ENCODE data around the gene CLCN4. TPM values are rescaled to one million over a fixed set of nuclear protein-coding genes. Genes with fewer than 3 reads are reported as not detected.

Gene CLCN4
- total RNA-seq, 2 experiments from 2014 or later, result not detected

DNA sequence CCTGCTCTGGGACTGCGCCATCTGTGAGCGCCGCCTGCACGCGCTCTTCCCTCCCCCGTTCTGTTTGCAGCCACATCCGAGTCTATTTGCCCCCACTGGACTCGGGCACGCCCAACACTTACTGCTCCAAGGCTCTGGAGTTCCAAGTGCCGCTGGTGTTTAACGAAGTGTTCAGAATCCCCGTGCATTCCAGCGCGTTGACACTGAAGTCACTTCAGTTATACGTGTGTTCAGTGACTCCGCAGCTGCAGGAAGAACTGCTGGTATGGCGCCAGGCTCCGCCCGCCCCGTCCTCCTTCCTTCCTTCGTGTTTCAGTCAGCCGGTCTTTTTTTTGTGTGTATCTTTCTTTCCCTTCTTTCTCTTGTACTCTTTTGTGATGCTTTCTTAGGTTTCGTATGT is 30.7 kb upstream of the CLCN4 start:
- ChIA-PET POLR2A (no interaction called here), CTCF (no interaction called here)
- Histone ChIP-seq H3K4me3 (ENCODE audit: low read length) (no peak overlapping the region), H3K9me3 (ENCODE audit: control insufficient read depth in 1 of 2, insufficient read depth in 1 of 2, low read length in 2 of 2) (no peaks in the 10 kb centered on the region), H3K27me3 (ENCODE audit: control insufficient read depth in 1 of 2, insufficient read depth in 2 of 2, low read length in 2 of 2) (no peaks in the 10 kb centered on the region), H3K36me3 (ENCODE audit: insufficient read depth, low read length) (peaks cover 48% of the 10 kb centered on the region), H3K27ac (ENCODE audit: low read depth in 1 of 2, low read length in 2 of 2) (no peak overlapping the region), H3K4me1 (ENCODE audit: insufficient read depth, low read length) (no peaks in the 10 kb centered on the region)
- no peak overlapping the region for H3K27ac Mint-ChIP-seq
- TF ChIP-seq, protein P1, sequence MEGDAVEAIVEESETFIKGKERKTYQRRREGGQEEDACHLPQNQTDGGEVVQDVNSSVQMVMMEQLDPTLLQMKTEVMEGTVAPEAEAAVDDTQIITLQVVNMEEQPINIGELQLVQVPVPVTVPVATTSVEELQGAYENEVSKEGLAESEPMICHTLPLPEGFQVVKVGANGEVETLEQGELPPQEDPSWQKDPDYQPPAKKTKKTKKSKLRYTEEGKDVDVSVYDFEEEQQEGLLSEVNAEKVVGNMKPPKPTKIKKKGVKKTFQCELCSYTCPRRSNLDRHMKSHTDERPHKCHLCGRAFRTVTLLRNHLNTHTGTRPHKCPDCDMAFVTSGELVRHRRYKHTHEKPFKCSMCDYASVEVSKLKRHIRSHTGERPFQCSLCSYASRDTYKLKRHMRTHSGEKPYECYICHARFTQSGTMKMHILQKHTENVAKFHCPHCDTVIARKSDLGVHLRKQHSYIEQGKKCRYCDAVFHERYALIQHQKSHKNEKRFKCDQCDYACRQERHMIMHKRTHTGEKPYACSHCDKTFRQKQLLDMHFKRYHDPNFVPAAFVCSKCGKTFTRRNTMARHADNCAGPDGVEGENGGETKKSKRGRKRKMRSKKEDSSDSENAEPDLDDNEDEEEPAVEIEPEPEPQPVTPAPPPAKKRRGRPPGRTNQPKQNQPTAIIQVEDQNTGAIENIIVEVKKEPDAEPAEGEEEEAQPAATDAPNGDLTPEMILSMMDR (IDR thresholded peaks at IDR 0.05), result no peak
- H3K4me1 Mint-ChIP-seq (ENCODE audit: low read depth), result no peaks in the 10 kb centered on the region
- no peaks in the 10 kb centered on the region for H3K9me3 Mint-ChIP-seq
- no peak overlapping the region for H3K4me3 Mint-ChIP-seq
- no peaks in the 10 kb centered on the region for H3K27me3 Mint-ChIP-seq
- ATAC-seq (ENCODE audit: poor library complexity) (no peak), DNase-seq (no peak)
- intact Hi-C loops (cut with DNase I, micrococcal nuclease), result loop anchor here in 1 of 2 experiments (10.0 kb wide), 1 partner anchor 1311 kb away; no protein-coding TSS in a partner anchor
- peaks cover 36% of the 10 kb centered on the region for H3K36me3 Mint-ChIP-seq (ENCODE audit: low read depth)

DNA sequence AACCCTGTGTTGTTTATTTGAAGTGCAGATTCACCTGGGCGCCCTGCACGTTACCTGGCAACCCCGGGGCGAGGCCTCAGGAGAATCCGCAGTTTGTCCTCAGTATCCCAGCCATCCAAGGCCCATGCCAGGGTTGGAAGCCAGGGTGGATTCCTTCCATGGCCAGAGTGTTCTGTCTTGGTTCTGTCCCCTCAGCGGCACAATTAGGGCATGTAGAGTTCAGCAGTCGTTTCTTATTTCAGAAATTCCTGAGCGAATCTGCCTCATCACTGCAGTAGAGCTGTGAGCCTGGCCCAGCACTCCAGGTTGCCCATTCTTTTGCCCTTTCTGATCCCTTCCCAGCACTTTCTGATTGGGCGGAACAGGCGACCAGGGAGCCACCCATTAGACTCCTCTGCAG is 29.9 kb upstream of the CLCN4 start:
- Mint-ChIP-seq H3K27ac (no peak overlapping the region), H3K27me3 (no peaks in the 10 kb centered on the region), H3K4me1 (ENCODE audit: low read depth) (no peaks in the 10 kb centered on the region), H3K4me3 (no peak overlapping the region), H3K9me3 (no peaks in the 10 kb centered on the region), H3K36me3 (ENCODE audit: low read depth) (peaks cover 31% of the 10 kb centered on the region)
- no peak overlapping the region for H3K4me3 ChIP-seq (ENCODE audit: low read length)
- TF ChIP-seq, protein P1 (IDR thresholded peaks at IDR 0.05), result no peak
- no peaks in the 10 kb centered on the region for H3K27me3 ChIP-seq (ENCODE audit: control insufficient read depth in 1 of 2, insufficient read depth in 2 of 2, low read length in 2 of 2)
- ChIA-PET POLR2A (no interaction called here), CTCF (no interaction called here)
- no peaks in the 10 kb centered on the region for H3K9me3 ChIP-seq (ENCODE audit: control insufficient read depth in 1 of 2, insufficient read depth in 1 of 2, low read length in 2 of 2)
- no peaks in the 10 kb centered on the region for H3K4me1 ChIP-seq (ENCODE audit: insufficient read depth, low read length)
- peaks cover 48% of the 10 kb centered on the region for H3K36me3 ChIP-seq (ENCODE audit: insufficient read depth, low read length)
- intact Hi-C loops (cut with DNase I, micrococcal nuclease), result loop anchor here in 1 of 2 experiments (10.0 kb wide), 1 partner anchor 1312 kb away; no protein-coding TSS in a partner anchor
- ATAC-seq (ENCODE audit: poor library complexity) (no peak), DNase-seq (no peak)
- no peak overlapping the region for H3K27ac ChIP-seq (ENCODE audit: low read depth in 1 of 2, low read length in 2 of 2)

DNA sequence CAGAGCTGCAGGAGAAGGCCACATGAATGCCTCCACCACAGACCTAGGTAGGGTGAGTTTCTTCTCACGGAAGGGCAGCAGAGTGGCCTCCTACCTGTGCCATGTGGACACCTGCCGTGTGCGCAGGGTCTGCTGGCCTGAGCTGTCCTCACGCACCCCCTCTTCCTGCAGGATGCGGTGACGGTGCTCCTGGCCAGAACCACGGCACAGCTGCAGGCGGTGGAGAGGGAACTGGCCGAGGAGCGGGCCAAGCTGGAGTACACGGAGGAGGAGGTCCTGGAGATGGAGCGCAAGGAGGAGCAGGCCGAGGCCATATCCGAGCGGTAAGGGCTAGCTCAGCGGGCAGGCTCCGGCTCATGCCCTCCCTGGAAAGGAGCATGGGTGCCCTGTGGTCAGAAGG is 28.4 kb upstream of the CLCN4 start:
- no peak overlapping the region for H3K27ac Mint-ChIP-seq
- CTCF ChIA-PET, result no interaction called here

More for the DNA sequence above, 28.4 kb upstream of the CLCN4 start:
- intact Hi-C loops (cut with DNase I, micrococcal nuclease), result loop anchor here in 1 of 2 experiments (10.0 kb wide), 1 partner anchor 1314 kb away; no protein-coding TSS in a partner anchor
- no peaks in the 10 kb centered on the region for H3K4me1 ChIP-seq (ENCODE audit: insufficient read depth, low read length)
- POLR2A ChIA-PET, result no interaction called here
- TF ChIP-seq, protein P1 (IDR thresholded peaks at IDR 0.05), result no peak
- no peaks in the 10 kb centered on the region for H3K9me3 ChIP-seq (ENCODE audit: control insufficient read depth in 1 of 2, insufficient read depth in 1 of 2, low read length in 2 of 2)
- no peaks in the 10 kb centered on the region for H3K9me3 Mint-ChIP-seq
- ATAC-seq (ENCODE audit: poor library complexity) (no peak), DNase-seq (no peak)
- H3K27me3 ChIP-seq (ENCODE audit: control insufficient read depth in 1 of 2, insufficient read depth in 2 of 2, low read length in 2 of 2), result no peaks in the 10 kb centered on the region
- peaks cover 35% of the 10 kb centered on the region for H3K36me3 Mint-ChIP-seq (ENCODE audit: low read depth)
- H3K4me3 Mint-ChIP-seq, result no peak overlapping the region
- peaks cover 50% of the 10 kb centered on the region for H3K36me3 ChIP-seq (ENCODE audit: insufficient read depth, low read length)
- H3K27ac ChIP-seq (ENCODE audit: low read depth in 1 of 2, low read length in 2 of 2), result no peak overlapping the region
- H3K4me1 Mint-ChIP-seq (ENCODE audit: low read depth), result no peaks in the 10 kb centered on the region
- H3K27me3 Mint-ChIP-seq, result no peaks in the 10 kb centered on the region
- H3K4me3 ChIP-seq (ENCODE audit: low read length), result no peak overlapping the region

Data from CD4-positive, alpha-beta T cell (primary cell).